SK-N-SH (cell line): ENCODE results near the gene PTPRJ. TPM values are rescaled to one million over a fixed set of nuclear protein-coding genes. Genes with fewer than 3 reads are reported as not detected.

Experiments
- CTCF ChIA-PET: fragments of 300-600, 350-600 bp; formaldehyde crosslinking; extraction: SDS; loops from one replicate; lab custom pipeline; 2021; lab: Yijun Ruan, JAX
- POLR2A ChIA-PET: fragments of 350-600 bp; sonication (Branson Sonifier 250); formaldehyde crosslinking; extraction: SDS; loops from one replicate; lab custom pipeline; 2020; ENCODE audit warnings: antibody characterized with exemption, inconsistent platforms; lab: Yijun Ruan, JAX
- DNase-seq: peaks from one replicate; pipeline ENCODE4 v3.0.0; 2012
- H2AFZ ChIP-seq: fragments of 200-600 bp; sonication (generic); 2 replicates; pipeline ENCODE4 v1.8.1; 2016; ENCODE audit warnings: antibody characterized with exemption, mild to moderate bottlenecking, low read depth
- H3F3A ChIP-seq: fragments of 200-600 bp; sonication (generic); replicated peaks from 2 replicates; pipeline ENCODE3; 2016; ENCODE audit warnings: antibody characterized with exemption, mild to moderate bottlenecking; ENCODE audit not compliant: insufficient read depth
- H3K27ac ChIP-seq, 2 experiments: fragments of 200-500 bp in 1 of 2; fragments of 200-600 bp in 1 of 2; sonication (Bioruptor generic) in 1 of 2; sonication (generic), shearing (Covaris generic) in 1 of 2; 2 replicates each; pipeline versions ENCODE4 v1.5.1 to v1.6.1; 2014 to 2016; ENCODE audit warnings: low read depth in 2 of 2, inconsistent platforms in 1 of 2, low read length in 1 of 2, mild to moderate bottlenecking in 1 of 2, mixed read lengths in 1 of 2
- H3K27me3 ChIP-seq: fragments of 200-600 bp; sonication (generic), shearing (Covaris generic); 2 replicates; pipeline ENCODE4 v1.6.1; 2016; ENCODE audit warnings: mixed run types; ENCODE audit not compliant: insufficient read depth
- H3K36me3 ChIP-seq, 2 experiments: fragments of 200-500 bp in 1 of 2; fragments of 200-600 bp in 1 of 2; sonication (Bioruptor generic) in 1 of 2; sonication (generic) in 1 of 2; replicated peaks in 1 of 2; 2 replicates each; pipeline versions ENCODE3 to v1.5.1; 2014 to 2016; ENCODE audit warnings: low read length in 1 of 2, mild to moderate bottlenecking in 1 of 2; ENCODE audit not compliant: insufficient read depth in 2 of 2, control insufficient read depth in 1 of 2
- H3K4me1 ChIP-seq, 2 experiments: fragments of 200-500 bp in 1 of 2; fragments of 200-600 bp in 1 of 2; sonication (Bioruptor generic) in 1 of 2; sonication (generic), shearing (Covaris generic) in 1 of 2; 2 replicates each; pipeline versions ENCODE4 v1.5.1 to v1.6.1; 2014 to 2016; ENCODE audit warnings: low read depth in 1 of 2, low read length in 1 of 2, mixed run types in 1 of 2; ENCODE audit not compliant: insufficient read depth in 2 of 2, control insufficient read depth in 1 of 2
- H3K4me2 ChIP-seq: fragments of 200-600 bp; sonication (generic), shearing (Covaris generic); 2 replicates; pipeline ENCODE4 v1.6.1; 2017; ENCODE audit warnings: mixed run types
- H3K4me3 ChIP-seq, 2 experiments: fragments of 200-500 bp in 1 of 2; fragments of 200-600 bp in 1 of 2; sonication (Bioruptor generic) in 1 of 2; sonication (generic), shearing (Covaris generic) in 1 of 2; 2 replicates each; pipeline versions ENCODE4 v1.5.1 to v1.8.1; 2014 to 2016; ENCODE audit warnings: low read depth in 2 of 2, inconsistent platforms in 1 of 2, low read length in 1 of 2, mild to moderate bottlenecking in 1 of 2, mixed read lengths in 1 of 2, moderate library complexity in 1 of 2
- H3K79me2 ChIP-seq: fragments of 200-600 bp; sonication (generic); 2 replicates; pipeline ENCODE4 v1.8.1; 2017; ENCODE audit warnings: mild to moderate bottlenecking; ENCODE audit not compliant: insufficient read depth
- H3K9ac ChIP-seq: fragments of 200-600 bp; sonication (generic); 2 replicates; pipeline ENCODE4 v1.6.1; 2017; ENCODE audit warnings: mixed run types
- H3K9me2 ChIP-seq: fragments of 200-600 bp; sonication (generic); 2 replicates; pipeline ENCODE4 v1.6.1; 2017; ENCODE audit warnings: mixed run types
- H3K9me3 ChIP-seq: fragments of 200-600 bp; sonication (generic); 2 replicates; pipeline ENCODE4 v1.6.1; 2017; ENCODE audit warnings: mixed run types, mild to moderate bottlenecking, moderate library complexity
- H4K20me1 ChIP-seq: fragments of 200-600 bp; sonication (generic); 2 replicates; pipeline ENCODE4 v1.6.1; 2017; ENCODE audit warnings: mild to moderate bottlenecking, mixed run types; ENCODE audit not compliant: insufficient read depth
- CTCF ChIP-seq: fragments of 200-600 bp; sonication (generic); IDR thresholded peaks from 2 replicates; pipeline ENCODE4 v1.6.1; 2017; ENCODE audit warnings: antibody characterized with exemption, mild to moderate bottlenecking, moderate library complexity
- ELF1 ChIP-seq: IDR thresholded peaks from 2 replicates; pipeline ENCODE4 v1.4.0; 2012
- EP300 ChIP-seq, 2 experiments: IDR thresholded peaks; 2 replicates each; pipeline versions ENCODE4 v1.4.0 to v1.6.1; 2012; ENCODE audit warnings: borderline replicate concordance in 1 of 2, low read depth in 1 of 2, low read length in 1 of 2
- FOXM1 ChIP-seq: IDR thresholded peaks from 2 replicates; pipeline ENCODE4 v1.4.0; 2012; ENCODE audit warnings: low read depth, mild to moderate bottlenecking
- GABPA ChIP-seq: IDR thresholded peaks from 2 replicates; pipeline ENCODE4 v1.4.0; 2012; ENCODE audit warnings: low read depth, mild to moderate bottlenecking
- GATA2 ChIP-seq: sonication (generic); formaldehyde crosslinking; IDR thresholded peaks from 2 replicates; pipeline ENCODE4 v1.5.0; 2020; ENCODE audit warnings: mild to moderate bottlenecking, missing genetic modification reagents
- JUND ChIP-seq: IDR thresholded peaks from 2 replicates; pipeline ENCODE4 v1.4.0; 2012
- MXI1 ChIP-seq: IDR thresholded peaks from 2 replicates; pipeline ENCODE4 v1.6.1; 2012; ENCODE audit warnings: mild to moderate bottlenecking, low read depth, low read length, improper control_type of control experiment
- NRF1 ChIP-seq: IDR thresholded peaks from 2 replicates; pipeline ENCODE4 v1.6.1; 2012; ENCODE audit warnings: low read depth, mild to moderate bottlenecking, low read length
- POLR2AphosphoS5 ChIP-seq: IDR thresholded peaks from 2 replicates; pipeline ENCODE4 v1.6.1; 2012; ENCODE audit warnings: low read depth, low read length
- RAD21 ChIP-seq: IDR thresholded peaks from 2 replicates; pipeline ENCODE4 v1.6.1; 2012; ENCODE audit warnings: mild to moderate bottlenecking, low read length
- REST ChIP-seq: IDR thresholded peaks from 2 replicates; pipeline ENCODE4 v1.6.1; 2012; ENCODE audit warnings: mild to moderate bottlenecking, low read depth, low read length, moderate library complexity
- RFX5 ChIP-seq: IDR thresholded peaks from 2 replicates; pipeline ENCODE4 v1.6.1; 2012; ENCODE audit warnings: mild to moderate bottlenecking, improper control_type of control experiment, low read length
- RXRA ChIP-seq: IDR thresholded peaks from 2 replicates; pipeline ENCODE4 v1.4.0; 2012; ENCODE audit warnings: low read depth, mild to moderate bottlenecking, borderline replicate concordance
- SIN3A ChIP-seq: IDR thresholded peaks from 2 replicates; pipeline ENCODE4 v1.6.1; 2012; ENCODE audit warnings: low read depth, mild to moderate bottlenecking, low read length, moderate library complexity, borderline replicate concordance
- SMC3 ChIP-seq: IDR thresholded peaks from 2 replicates; pipeline ENCODE4 v1.6.1; 2012; ENCODE audit warnings: low read depth, low read length, improper control_type of control experiment
- TAF1 ChIP-seq: IDR thresholded peaks from 2 replicates; pipeline ENCODE4 v1.6.1; 2012; ENCODE audit warnings: low read depth, mild to moderate bottlenecking, low read length, moderate library complexity, borderline replicate concordance
- TEAD4 ChIP-seq: IDR thresholded peaks from 2 replicates; pipeline ENCODE4 v1.4.0; 2012; ENCODE audit warnings: mild to moderate bottlenecking, borderline replicate concordance; ENCODE audit not compliant: insufficient read depth
- USF1 ChIP-seq: IDR thresholded peaks from 2 replicates; pipeline ENCODE4 v1.4.0; 2012; ENCODE audit warnings: low read depth, borderline replicate concordance
- USF2 ChIP-seq: fragments of 150-350 bp; IDR thresholded peaks from 2 replicates; pipeline ENCODE4 v1.6.1; 2017; ENCODE audit warnings: antibody characterized with exemption, low read length, low read depth, borderline replicate concordance
- WGBS: methylation state at CpG from one replicate; pipeline ENCODE4 v1.1.6; 2017; ENCODE audit warnings: low lambda C conversion rate; 5-methylcytosine and 5-hydroxymethylcytosine counted together
- polyA plus RNA-seq, 3 experiments: library from polyadenylated mRNA; depleted of rRNA; stranded (reverse); fragments of >200 nt; gene quantifications; 2 replicates each; pipeline ENCODE4 v1.2.3, GENCODE V29; 2012

Gene PTPRJ
- polyA plus RNA-seq, 1 of the 3 experiments (the other 2 are of a cell fraction) = 4.5 TPM

DNA sequence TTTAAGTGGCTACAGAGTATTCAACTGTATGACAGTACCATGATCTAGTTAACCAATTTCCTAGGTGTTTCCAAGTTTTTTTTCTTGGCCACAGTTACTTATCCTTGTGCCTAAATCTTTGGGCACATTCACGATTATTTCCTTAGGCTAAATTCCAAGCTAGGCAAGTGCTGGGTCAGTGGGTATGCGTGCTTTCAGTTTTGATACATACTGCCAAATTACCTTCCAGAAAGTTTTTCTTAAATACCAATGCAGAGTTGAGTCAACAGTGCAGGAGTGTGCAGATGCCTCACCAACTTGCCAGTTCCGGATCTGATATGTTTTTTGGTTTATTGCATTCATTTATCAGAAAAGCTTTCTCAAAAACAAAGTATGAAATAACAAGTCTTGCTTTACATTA is 168.4 kb downstream of the PTPRJ start (continued):
- TF ChIP-seq RAD21 (no peak), USF2 (no peak), CTCF (no peak), NRF1 (no peak), GATA2 (CRISPR knock-in tag) (no peak)

GRCh38 chr11:48150213-48150612 is 169.9 kb downstream of the PTPRJ start:
- Histone ChIP-seq H3K27me3 (no peaks in the 10 kb centered on the region), H3K9me2 (no peaks in the 10 kb centered on the region), H3K4me3 (no peak overlapping the region), H3K4me1 (peaks cover 0 to 4% of the 10 kb centered on the region in 2 experiments; a peak in 1 of 4 replicates), H3K9ac (no peak overlapping the region), H4K20me1 (no peaks in the 10 kb centered on the region), H3K36me3 (peaks cover 21 to 41% of the 10 kb centered on the region in 2 experiments), H2AFZ (no peak overlapping the region), H3F3A (peaks cover 18% of the 10 kb centered on the region), H3K9me3 (peaks cover 4% of the 10 kb centered on the region), H3K4me2 (no peak overlapping the region), H3K79me2 (no peaks in the 10 kb centered on the region), H3K27ac (no peak overlapping the region)
- 88% methylated on average over 4 of the region's 4 CpGs for WGBS
- ChIA-PET CTCF (interaction anchor here (1.3 kb wide), 1 partner anchor 22 kb away, joined by 3 read pairs; no protein-coding TSS in a partner anchor), POLR2A (no interaction called here)
- TF ChIP-seq POLR2AphosphoS5 (no peak), USF2 (no peak), FOXM1 (no peak), TEAD4 (no peak), REST (no peak), SIN3A (no peak), USF1 (no peak), NRF1 (no peak), ELF1 (no peak), RAD21 (no peak), TAF1 (no peak), GABPA (no peak), RFX5 (no peak), SMC3 (no peak), JUND (no peak), MXI1 (no peak), CTCF (no peak), EP300 (IDR thresholded peaks at IDR 0.05; ENCODE audit: borderline replicate concordance in 1 of 2, low read depth in 1 of 2, low read length in 1 of 2) (no peak), RXRA (no peak)
- no peak for DNase-seq
